Gastroesophageal sphincter (tissue), 3 donors: ENCODE results near the gene GALNT7.

Source experiments
- CTCF ChIP-seq, 4 experiments: fragments of 200-600 bp in 2 of 4; fragments of 450-650 bp in 2 of 4; sonication (generic) in 1 of 4; IDR thresholded peaks; one replicate each; pipeline ENCODE4 v1.5.1; 2017 to 2019; ENCODE audit warnings: antibody characterized with exemption in 4 of 4, mild to moderate bottlenecking in 2 of 4, moderate library complexity in 2 of 4
- EP300 ChIP-seq: sonication (generic); formaldehyde crosslinking; IDR thresholded peaks from one replicate; pipeline ENCODE4 v1.6.1; 2017; ENCODE audit warnings: antibody characterized with exemption, mild to moderate bottlenecking
- POLR2AphosphoS5 ChIP-seq: sonication (generic); formaldehyde crosslinking; IDR thresholded peaks from one replicate; pipeline ENCODE4 v1.6.1; 2017; ENCODE audit warnings: antibody characterized with exemption

GRCh38 chr4:173200103-173200884 is 31.7 kb downstream of the GALNT7 start:
- no peak for TF ChIP-seq EP300
- TF ChIP-seq CTCF (IDR thresholded peaks at IDR 0.05), result no peak
- TF ChIP-seq POLR2AphosphoS5, result no peak
